ENCODE results near the gene CDK15.
"Not testable (repeated sequence)": the region's sequence is repeated elsewhere in the genome, so short reads cannot be mapped to it uniquely, and the experiment has no call there.

CDK15 gene

DNA sequence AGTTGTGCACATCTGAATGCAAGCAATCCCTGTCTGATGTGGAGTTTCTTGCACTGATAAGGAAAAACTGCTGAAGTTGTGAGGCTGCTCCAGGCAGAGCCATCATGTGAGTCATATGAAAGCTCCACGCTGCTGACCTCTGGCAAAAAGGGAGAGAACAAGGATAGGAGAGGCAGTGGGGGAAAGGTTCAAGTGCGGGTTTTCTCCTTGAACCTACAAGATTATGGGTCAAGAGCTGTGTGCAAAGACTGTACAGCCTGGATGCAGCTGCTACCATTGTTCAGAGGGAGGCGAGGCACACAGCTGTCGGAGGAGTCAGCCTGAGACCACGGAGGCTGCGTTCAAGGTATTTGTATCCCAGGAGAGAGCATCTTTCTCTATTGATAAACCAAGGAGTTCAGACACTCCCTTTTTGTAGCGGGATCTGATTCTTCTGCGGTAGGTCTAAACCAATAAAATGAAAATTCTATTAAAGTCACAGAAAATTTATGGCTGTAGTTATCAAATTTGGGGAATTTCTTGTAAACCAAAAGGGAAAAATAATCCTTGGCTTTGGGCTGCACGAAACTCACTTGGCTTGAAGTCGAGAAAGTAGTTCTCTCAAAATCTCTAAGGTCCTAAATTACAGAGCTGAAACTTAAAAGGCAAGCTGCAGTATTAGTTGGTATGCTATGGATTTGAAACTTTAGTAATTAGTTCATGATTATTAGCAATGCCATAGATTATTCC lies at the start of gene CDK15:
TSS of gene CDK15 (plus strand) at position 96 of the 729 bp plus-strand sequence. CDS start at position 224, 128 bp downstream.
- H3K36me3 ChIP-seq (ENCODE audit: control insufficient read depth, insufficient read depth, low read length): no peaks in the 10 kb centered on the region
- no peaks in the 10 kb centered on the region for H3K9me3 ChIP-seq (ENCODE audit: control insufficient read depth, insufficient read depth, low read depth, low read length)
- no peaks in the 10 kb centered on the region for H3K27me3 ChIP-seq (ENCODE audit: control insufficient read depth, insufficient read depth, low read length)
- no peak within 1 kb of the TSS for H3K27ac ChIP-seq (ENCODE audit: low read depth, low read length)
- H3K4me3 ChIP-seq (ENCODE audit: low read depth, low read length): no peak within 1 kb of the TSS
- H3K4me1 ChIP-seq (ENCODE audit: control insufficient read depth, insufficient read depth, low read length): peaks cover 19% of the 10 kb centered on the region
- no peak within 1 kb of the TSS for H3K9ac ChIP-seq (ENCODE audit: low read length)

DNA sequence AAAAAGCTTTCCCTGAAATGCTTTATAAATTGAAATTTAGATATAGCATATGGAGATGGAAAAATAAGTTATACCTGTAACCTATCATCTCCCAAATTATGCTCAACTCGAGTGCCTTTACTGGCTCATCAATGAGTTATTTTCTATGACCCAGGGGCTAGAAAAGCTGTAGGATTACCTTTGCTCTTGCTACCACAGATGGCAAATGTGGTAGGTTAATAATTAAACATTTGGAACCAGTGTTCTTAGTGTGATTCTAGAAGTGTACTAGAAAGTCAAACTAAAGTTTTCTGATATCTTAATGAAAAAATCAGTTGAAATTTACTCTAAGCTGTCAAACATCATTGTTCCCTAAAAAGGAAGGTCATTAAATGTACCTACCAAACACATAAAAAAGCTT lies 48.1 kb upstream of the CDK15 start:
- H3K36me3 ChIP-seq (ENCODE audit: control insufficient read depth, insufficient read depth, low read length): peaks cover 61% of the 10 kb centered on the region
- H3K27ac ChIP-seq (ENCODE audit: low read depth, low read length): no peak overlapping the region
- no peaks in the 10 kb centered on the region for H3K4me1 ChIP-seq (ENCODE audit: control insufficient read depth, insufficient read depth, low read length)
- H3K9ac ChIP-seq (ENCODE audit: low read length): no peak overlapping the region
- H3K27me3 ChIP-seq (ENCODE audit: control insufficient read depth, insufficient read depth, low read length): no peaks in the 10 kb centered on the region
- H3K4me3 ChIP-seq (ENCODE audit: low read depth, low read length): no peak overlapping the region
- no peaks in the 10 kb centered on the region for H3K9me3 ChIP-seq (ENCODE audit: control insufficient read depth, insufficient read depth, low read depth, low read length)

- H3K9me3 ChIP-seq (ENCODE audit: control insufficient read depth, insufficient read depth, low read depth, low read length): no peaks in the 10 kb centered on the region
- no peak overlapping the region for H3K27ac ChIP-seq (ENCODE audit: low read depth, low read length)
- H3K4me1 ChIP-seq (ENCODE audit: control insufficient read depth, insufficient read depth, low read length): no peaks in the 10 kb centered on the region
- no peak overlapping the region for H3K4me3 ChIP-seq (ENCODE audit: low read depth, low read length)
- H3K36me3 ChIP-seq (ENCODE audit: control insufficient read depth, insufficient read depth, low read length): peaks cover 64% of the 10 kb centered on the region
- H3K9ac ChIP-seq (ENCODE audit: low read length): no peak overlapping the region
- no peaks in the 10 kb centered on the region for H3K27me3 ChIP-seq (ENCODE audit: control insufficient read depth, insufficient read depth, low read length)
Measured at GRCh38 chr2:201758873-201759272, 47.5 kb upstream of the CDK15 start.

GRCh38 chr2:201759567-201759966 lies 46.8 kb upstream of the CDK15 start:
- Histone ChIP-seq H3K27ac (ENCODE audit: low read depth, low read length) (no peak overlapping the region), H3K27me3 (ENCODE audit: control insufficient read depth, insufficient read depth, low read length) (no peaks in the 10 kb centered on the region), H3K4me3 (ENCODE audit: low read depth, low read length) (no peak overlapping the region), H3K4me1 (ENCODE audit: control insufficient read depth, insufficient read depth, low read length) (no peaks in the 10 kb centered on the region), H3K36me3 (ENCODE audit: control insufficient read depth, insufficient read depth, low read length) (peaks cover 58% of the 10 kb centered on the region), H3K9me3 (ENCODE audit: control insufficient read depth, insufficient read depth, low read depth, low read length) (no peaks in the 10 kb centered on the region), H3K9ac (ENCODE audit: low read length) (no peak overlapping the region)

DNA sequence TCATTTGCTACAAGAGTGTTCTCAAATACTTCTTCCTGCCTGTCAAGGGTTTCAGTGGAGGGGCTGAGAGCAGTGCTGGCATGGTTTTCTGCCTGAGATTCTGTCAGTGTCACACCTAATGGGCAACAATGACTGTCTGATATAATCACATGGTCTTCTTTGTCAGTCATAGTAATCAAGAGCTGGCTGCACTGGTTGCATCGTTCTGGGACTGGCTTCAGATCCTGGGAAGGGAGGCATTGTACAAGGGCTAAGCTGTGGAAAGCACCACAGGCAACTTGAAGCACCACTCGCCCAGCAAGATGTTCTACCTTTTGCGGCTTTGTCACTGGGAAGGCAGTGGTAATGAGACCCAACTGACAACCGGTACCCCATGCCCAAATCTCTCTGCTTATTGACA lies 45.2 kb upstream of the CDK15 start:
- Histone ChIP-seq H3K4me1 (ENCODE audit: control insufficient read depth, insufficient read depth, low read length) (no peaks in the 10 kb centered on the region), H3K36me3 (ENCODE audit: control insufficient read depth, insufficient read depth, low read length) (peaks cover 67% of the 10 kb centered on the region), H3K9ac (ENCODE audit: low read length) (no peak overlapping the region), H3K27me3 (ENCODE audit: control insufficient read depth, insufficient read depth, low read length) (no peaks in the 10 kb centered on the region), H3K9me3 (ENCODE audit: control insufficient read depth, insufficient read depth, low read depth, low read length) (no peaks in the 10 kb centered on the region), H3K27ac (ENCODE audit: low read depth, low read length) (no peak overlapping the region), H3K4me3 (ENCODE audit: low read depth, low read length) (no peak overlapping the region)

DNA sequence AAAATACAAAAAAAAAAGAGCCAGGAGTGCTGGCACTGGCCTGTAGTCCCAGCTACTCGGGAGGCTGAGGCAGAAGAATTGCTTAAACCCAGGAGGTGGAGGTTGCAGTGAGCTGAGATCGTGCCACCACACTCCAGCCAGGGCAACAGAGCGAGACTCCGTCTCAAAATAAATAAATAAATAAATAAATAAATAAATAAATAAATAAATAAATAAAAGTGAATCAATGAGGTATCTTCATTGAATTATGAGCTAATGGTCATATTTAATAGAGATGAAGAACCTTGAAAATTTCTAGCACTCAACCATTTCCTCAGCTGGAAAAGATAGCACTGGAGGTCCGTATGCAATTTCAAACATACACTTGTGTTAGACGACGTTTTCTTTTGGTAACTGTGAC lies 41.9 kb upstream of the CDK15 start:
- not testable (repeated sequence) for H3K4me1 ChIP-seq (ENCODE audit: control insufficient read depth, insufficient read depth, low read length); H3K9me3 ChIP-seq (ENCODE audit: control insufficient read depth, insufficient read depth, low read depth, low read length); H3K4me3 ChIP-seq (ENCODE audit: low read depth, low read length); H3K27me3 ChIP-seq (ENCODE audit: control insufficient read depth, insufficient read depth, low read length); H3K9ac ChIP-seq (ENCODE audit: low read length); H3K27ac ChIP-seq (ENCODE audit: low read depth, low read length)
- peaks cover 56% of the 10 kb centered on the region for H3K36me3 ChIP-seq (ENCODE audit: control insufficient read depth, insufficient read depth, low read length)

- H3K9ac ChIP-seq (ENCODE audit: low read length): no peak overlapping the region
- H3K27me3 ChIP-seq (ENCODE audit: control insufficient read depth, insufficient read depth, low read length): no peaks in the 10 kb centered on the region
- no peak overlapping the region for H3K4me3 ChIP-seq (ENCODE audit: low read depth, low read length)
- no peaks in the 10 kb centered on the region for H3K4me1 ChIP-seq (ENCODE audit: control insufficient read depth, insufficient read depth, low read length)
- H3K36me3 ChIP-seq (ENCODE audit: control insufficient read depth, insufficient read depth, low read length): peaks cover 44% of the 10 kb centered on the region
- no peak overlapping the region for H3K27ac ChIP-seq (ENCODE audit: low read depth, low read length)
- no peaks in the 10 kb centered on the region for H3K9me3 ChIP-seq (ENCODE audit: control insufficient read depth, insufficient read depth, low read depth, low read length)
Measured at GRCh38 chr2:201765799-201766198, 40.5 kb upstream of the CDK15 start.

DNA sequence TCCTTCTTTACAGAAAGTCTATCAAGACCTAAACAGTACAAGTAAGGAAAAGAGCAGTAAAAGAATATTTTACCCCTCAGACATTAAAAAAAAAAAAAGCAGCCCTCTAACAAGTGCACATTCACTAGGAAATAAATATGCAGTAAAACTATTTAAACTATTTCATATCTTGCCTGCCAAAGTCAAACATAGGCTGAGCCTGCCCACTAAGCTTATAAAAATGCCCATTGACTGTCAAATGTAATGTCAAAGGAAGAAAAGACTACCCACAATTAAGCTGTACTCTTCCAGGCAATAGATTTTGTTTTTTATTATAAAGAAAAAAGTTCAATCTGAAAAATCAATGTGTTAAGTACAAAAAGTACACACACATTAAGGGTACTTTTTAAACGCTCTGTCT lies 37.4 kb upstream of the CDK15 start:
- Histone ChIP-seq H3K4me1 (ENCODE audit: control insufficient read depth, insufficient read depth, low read length) (peaks cover 14% of the 10 kb centered on the region), H3K27me3 (ENCODE audit: control insufficient read depth, insufficient read depth, low read length) (no peaks in the 10 kb centered on the region), H3K27ac (ENCODE audit: low read depth, low read length) (no peak overlapping the region), H3K36me3 (ENCODE audit: control insufficient read depth, insufficient read depth, low read length) (peaks cover 16% of the 10 kb centered on the region), H3K9me3 (ENCODE audit: control insufficient read depth, insufficient read depth, low read depth, low read length) (no peaks in the 10 kb centered on the region), H3K4me3 (ENCODE audit: low read depth, low read length) (no peak overlapping the region), H3K9ac (ENCODE audit: low read length) (no peak overlapping the region)

GRCh38 chr2:201769666-201770373 lies 36.5 kb upstream of the CDK15 start:
- peaks cover 22% of the 10 kb centered on the region for H3K4me1 ChIP-seq (ENCODE audit: control insufficient read depth, insufficient read depth, low read length)
- no peaks in the 10 kb centered on the region for H3K9me3 ChIP-seq (ENCODE audit: control insufficient read depth, insufficient read depth, low read depth, low read length)
- H3K9ac ChIP-seq (ENCODE audit: low read length): no peak overlapping the region
- no peak overlapping the region for H3K27ac ChIP-seq (ENCODE audit: low read depth, low read length)
- no peaks in the 10 kb centered on the region for H3K27me3 ChIP-seq (ENCODE audit: control insufficient read depth, insufficient read depth, low read length)
- H3K36me3 ChIP-seq (ENCODE audit: control insufficient read depth, insufficient read depth, low read length): peaks cover 13% of the 10 kb centered on the region
- H3K4me3 ChIP-seq (ENCODE audit: low read depth, low read length): no peak overlapping the region

DNA sequence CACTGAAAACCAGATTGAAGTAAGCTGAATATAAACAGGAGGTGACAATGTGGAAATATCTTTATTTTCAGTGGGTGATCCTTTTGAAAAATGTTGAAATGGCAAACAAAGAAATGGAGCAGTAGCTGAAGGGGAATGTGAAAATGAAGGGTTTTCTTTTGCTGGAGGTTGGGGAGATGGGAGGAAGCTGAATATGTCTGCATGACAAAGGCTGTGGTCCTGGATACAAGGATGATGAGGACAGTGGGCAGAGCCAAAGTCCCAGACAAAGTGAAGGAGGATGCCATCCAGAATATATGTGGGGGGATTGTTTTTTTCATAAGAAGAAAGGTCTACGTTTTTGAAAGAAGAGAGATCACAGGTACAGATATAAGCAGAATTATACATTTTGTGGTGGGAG lies 32.3 kb upstream of the CDK15 start:
- Histone ChIP-seq H3K4me3 (ENCODE audit: low read depth, low read length) (no peak overlapping the region), H3K9ac (ENCODE audit: low read length) (no peak overlapping the region), H3K27ac (ENCODE audit: low read depth, low read length) (no peak overlapping the region), H3K9me3 (ENCODE audit: control insufficient read depth, insufficient read depth, low read depth, low read length) (no peaks in the 10 kb centered on the region), H3K4me1 (ENCODE audit: control insufficient read depth, insufficient read depth, low read length) (peaks cover 53% of the 10 kb centered on the region), H3K36me3 (ENCODE audit: control insufficient read depth, insufficient read depth, low read length) (no peaks in the 10 kb centered on the region; the same call in 1 of the 2 replicates), H3K27me3 (ENCODE audit: control insufficient read depth, insufficient read depth, low read length) (no peaks in the 10 kb centered on the region)

DNA sequence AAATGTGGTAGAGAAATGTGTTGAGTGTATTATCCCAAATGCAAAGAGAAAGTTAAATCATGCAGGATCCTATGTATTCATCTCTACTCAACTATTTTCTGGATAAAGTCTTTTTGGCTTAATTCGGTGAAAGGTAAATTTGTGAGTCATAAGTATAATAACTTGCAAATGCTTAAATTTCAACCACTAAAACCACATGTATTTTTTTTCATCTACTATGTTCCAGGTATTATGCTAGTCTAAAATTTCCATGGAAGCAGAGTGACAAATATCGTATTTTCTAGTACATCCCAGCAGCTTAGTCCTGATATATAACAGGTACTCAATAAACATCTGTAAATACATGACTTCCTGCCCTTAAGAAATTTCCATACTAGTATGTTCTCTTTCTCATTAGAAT lies 31.8 kb upstream of the CDK15 start:
- Histone ChIP-seq H3K27ac (ENCODE audit: low read depth, low read length) (no peak overlapping the region), H3K9ac (ENCODE audit: low read length) (no peak overlapping the region), H3K27me3 (ENCODE audit: control insufficient read depth, insufficient read depth, low read length) (no peaks in the 10 kb centered on the region), H3K4me3 (ENCODE audit: low read depth, low read length) (no peak overlapping the region), H3K4me1 (ENCODE audit: control insufficient read depth, insufficient read depth, low read length) (peaks cover 58% of the 10 kb centered on the region), H3K9me3 (ENCODE audit: control insufficient read depth, insufficient read depth, low read depth, low read length) (no peaks in the 10 kb centered on the region), H3K36me3 (ENCODE audit: control insufficient read depth, insufficient read depth, low read length) (no peaks in the 10 kb centered on the region; the same call in 1 of the 2 replicates)

All from HUES6 (cell line).